Peyer's patch (tissue), 4 donors: Measurements from ENCODE around the gene TMEM14C. TPM values are rescaled to one million over a fixed set of nuclear protein-coding genes. Genes with fewer than 3 reads are reported as not detected.
A peak's percentile ranks its signal among the peaks of the same experiment; 100 is the strongest.

Experiments used
- DNase-seq, 3 donors: peaks; one replicate each; pipeline ENCODE4 v3.0.0-alpha.2; 2017 to 2019
- H3K27ac ChIP-seq, 4 donors: fragments of 200-600 bp; sonication (generic); one replicate each; pipeline ENCODE4 v1.5.1; 2016 to 2019
- H3K27me3 ChIP-seq, 2 donors: fragments of 200-600 bp; sonication (generic); one replicate each; pipeline ENCODE4 v1.5.1; 2019
- H3K36me3 ChIP-seq, 3 donors: fragments of 200-600 bp; sonication (generic); one replicate each; pipeline ENCODE4 v1.5.1; 2016 to 2019
- H3K4me1 ChIP-seq, 4 donors: fragments of 200-600 bp; sonication (generic); one replicate each; pipeline ENCODE4 v1.5.1; 2016 to 2019
- H3K4me3 ChIP-seq, 4 donors: fragments of 200-600 bp; sonication (generic); 1 replicate in 3 of 4; 2 replicates in 1 of 4; pipeline ENCODE4 v1.5.1; 2016 to 2019; ENCODE audit warnings: mild to moderate bottlenecking in 1 of 4
- H3K9me3 ChIP-seq, 4 donors: fragments of 200-600 bp; sonication (generic); one replicate each; pipeline ENCODE4 v1.5.1; 2016 to 2019; ENCODE audit warnings: mild to moderate bottlenecking in 1 of 4
- POLR2A ChIP-seq, 2 donors: fragments of 450-650 bp; IDR thresholded peaks; one replicate each; pipeline ENCODE4 v1.5.1; 2017; ENCODE audit warnings: antibody characterized with exemption in 2 of 2, mild to moderate bottlenecking in 2 of 2, moderate library complexity in 2 of 2
- total RNA-seq, 4 donors: library from RNA; depleted of rRNA; stranded (reverse); fragments of >200 nt; gene quantifications; one replicate each; pipeline ENCODE4 v1.1.0, GENCODE V29; 2016
- TF ChIP-seq, protein P1 (sequence below), 6 experiments: fragments of 450-650 bp in 4 of 6; fragments of 200-600 bp in 2 of 6; sonication (generic) in 1 of 6; IDR thresholded peaks; one replicate each; pipeline ENCODE4 v1.5.1; 2017 to 2019; ENCODE audit warnings: antibody characterized with exemption in 6 of 6, mild to moderate bottlenecking in 3 of 6, moderate library complexity in 1 of 6

TMEM14C gene
- total RNA-seq, 4 donors from 2014 or later, result 30.5 to 62.5 (median 60.4) TPM

DNA sequence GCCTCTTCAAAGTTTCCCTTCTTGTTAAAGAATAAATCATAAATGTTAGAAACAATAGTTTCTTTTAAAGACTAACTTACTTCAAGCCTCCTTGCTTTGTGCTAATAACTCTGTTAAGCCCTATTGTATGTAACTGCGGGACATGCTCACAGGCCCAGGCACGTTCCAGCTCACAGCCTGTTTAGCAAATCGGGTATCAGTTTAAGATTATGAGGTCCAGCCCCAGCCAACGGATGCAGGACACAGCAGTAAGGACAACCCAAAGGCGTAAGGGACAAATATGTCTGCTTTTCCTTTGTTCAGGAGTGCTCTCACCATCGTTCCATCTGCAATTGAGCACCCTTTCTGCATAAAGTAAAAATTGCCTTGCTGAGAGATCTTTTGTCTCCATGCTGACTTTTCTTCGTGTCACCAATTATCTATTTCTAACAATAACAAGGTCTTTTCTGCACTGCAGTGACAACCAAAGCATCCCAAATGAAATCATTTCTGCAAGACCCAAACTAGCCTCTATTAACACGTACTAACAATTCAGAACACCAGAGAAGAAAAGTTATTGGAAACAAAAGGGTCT lies 29.8 kb upstream of the TMEM14C start:
- no peak for TF ChIP-seq POLR2A (IDR thresholded peaks at IDR 0.05)
- TF ChIP-seq, protein P1, sequence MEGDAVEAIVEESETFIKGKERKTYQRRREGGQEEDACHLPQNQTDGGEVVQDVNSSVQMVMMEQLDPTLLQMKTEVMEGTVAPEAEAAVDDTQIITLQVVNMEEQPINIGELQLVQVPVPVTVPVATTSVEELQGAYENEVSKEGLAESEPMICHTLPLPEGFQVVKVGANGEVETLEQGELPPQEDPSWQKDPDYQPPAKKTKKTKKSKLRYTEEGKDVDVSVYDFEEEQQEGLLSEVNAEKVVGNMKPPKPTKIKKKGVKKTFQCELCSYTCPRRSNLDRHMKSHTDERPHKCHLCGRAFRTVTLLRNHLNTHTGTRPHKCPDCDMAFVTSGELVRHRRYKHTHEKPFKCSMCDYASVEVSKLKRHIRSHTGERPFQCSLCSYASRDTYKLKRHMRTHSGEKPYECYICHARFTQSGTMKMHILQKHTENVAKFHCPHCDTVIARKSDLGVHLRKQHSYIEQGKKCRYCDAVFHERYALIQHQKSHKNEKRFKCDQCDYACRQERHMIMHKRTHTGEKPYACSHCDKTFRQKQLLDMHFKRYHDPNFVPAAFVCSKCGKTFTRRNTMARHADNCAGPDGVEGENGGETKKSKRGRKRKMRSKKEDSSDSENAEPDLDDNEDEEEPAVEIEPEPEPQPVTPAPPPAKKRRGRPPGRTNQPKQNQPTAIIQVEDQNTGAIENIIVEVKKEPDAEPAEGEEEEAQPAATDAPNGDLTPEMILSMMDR (IDR thresholded peaks at IDR 0.05), result no peak
- Histone ChIP-seq H3K27ac (no peak overlapping the region), H3K9me3 (no peaks in the 10 kb centered on the region), H3K4me3 (peak overlapping the region in 1 of 4 donors; percentile 84), H3K4me1 (peaks cover 3 to 15% (median 8%) of the 10 kb centered on the region in 4 donors), H3K27me3 (no peaks in the 10 kb centered on the region), H3K36me3 (peaks cover 0 to under 1% (median 0%) of the 10 kb centered on the region in 3 donors)
- no peak for DNase-seq

DNA sequence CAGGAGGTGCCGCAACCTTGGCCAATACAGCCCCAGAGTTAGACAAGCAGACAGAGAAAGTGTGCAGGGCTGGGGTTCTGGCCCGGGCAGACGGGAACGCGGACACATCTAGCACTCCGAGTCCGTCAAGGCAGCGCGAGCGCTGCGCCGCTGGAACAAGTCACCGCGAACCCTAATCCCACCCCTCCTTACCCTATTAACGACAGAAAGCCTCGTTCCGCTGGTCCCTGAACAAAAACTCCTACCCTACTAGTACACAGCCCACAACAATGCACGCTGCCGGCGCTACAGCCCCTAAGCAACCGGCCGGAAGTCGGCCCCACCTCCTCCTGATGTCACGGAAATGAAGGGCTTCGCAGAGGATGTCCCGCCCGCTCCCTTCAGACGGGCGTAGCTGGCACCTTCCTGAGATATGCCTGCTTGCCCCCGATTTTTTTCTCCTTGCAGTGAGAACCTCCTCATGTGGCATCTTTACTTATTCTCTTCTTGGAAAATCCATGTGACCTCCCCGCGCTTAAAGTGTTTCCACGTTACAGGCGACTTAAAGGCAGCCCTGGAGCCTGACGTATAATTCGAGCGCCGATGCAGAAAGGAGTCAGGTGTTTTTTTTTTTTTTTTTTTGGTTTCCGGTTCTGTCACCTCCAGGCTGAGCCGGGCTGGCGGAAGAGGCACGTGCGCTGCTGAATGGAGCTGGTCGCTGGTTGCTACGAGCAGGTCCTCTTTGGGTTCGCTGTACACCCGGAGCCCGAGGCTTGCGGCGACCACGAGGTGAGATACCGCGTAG lies 28.4 kb upstream of the TMEM14C start, which contains the start of the genes C6orf52 and PAK1IP1:
TSS of gene C6orf52 (minus strand) at position 315 of the 784 bp plus-strand sequence. CDS start 7,066 bp downstream, outside the sequence.
TSS of gene PAK1IP1 (plus strand) at position 671 of the 784 bp plus-strand sequence. CDS start at position 685, 14 bp downstream.
- peaks cover 3 to 15% (median 8%) of the 10 kb centered on the region in 4 donors for H3K4me1 ChIP-seq
- TF ChIP-seq, protein P1 (IDR thresholded peaks at IDR 0.05), result peak in 3 of 6 experiments; percentile 1 to 2 (median 2)
- TF ChIP-seq POLR2A (IDR thresholded peaks at IDR 0.05), result peak; percentile 79 to 84
- peak within 1 kb of the TSS; percentile 77 to 90 (median 86) for H3K4me3 ChIP-seq
- peaks cover 0 to 14% (median 0%) of the 10 kb centered on the region in 3 donors for H3K36me3 ChIP-seq
- peak; percentile 93 to 97 (median 94) for DNase-seq
- H3K27ac ChIP-seq, result peak within 1 kb of the TSS; percentile 87 to 98 (median 93)
- H3K9me3 ChIP-seq, result no peaks in the 10 kb centered on the region
- no peaks in the 10 kb centered on the region for H3K27me3 ChIP-seq

DNA sequence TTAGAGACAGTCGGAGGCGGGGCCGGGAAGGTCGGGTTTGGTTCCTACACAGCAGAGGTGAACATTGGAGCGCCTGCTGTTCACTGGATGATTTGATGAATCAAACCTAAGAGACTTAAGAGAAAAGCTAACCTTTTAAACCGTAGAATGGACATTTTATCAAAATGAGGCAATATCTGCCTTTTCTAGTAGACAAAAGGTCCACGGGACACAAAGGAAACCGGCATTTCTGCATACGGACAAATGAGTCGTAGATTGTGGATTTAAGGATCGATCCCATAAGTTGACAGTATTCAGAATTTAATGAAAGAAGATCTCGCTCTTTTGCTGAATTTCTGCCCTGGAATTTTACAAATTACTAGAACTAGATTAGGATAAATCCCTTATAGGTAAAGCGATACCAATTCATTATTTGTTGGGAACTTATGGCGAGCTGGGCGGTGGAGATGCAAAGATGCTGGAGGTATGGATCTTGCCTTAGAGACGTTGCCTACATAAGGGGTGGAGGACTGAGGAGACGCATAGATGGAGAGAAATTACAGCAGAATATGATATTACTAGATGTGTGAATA lies 27.7 kb upstream of the TMEM14C start:
- H3K4me1 ChIP-seq, result peaks cover 3 to 15% (median 8%) of the 10 kb centered on the region in 4 donors
- no peaks in the 10 kb centered on the region for H3K9me3 ChIP-seq
- peak overlapping the region; percentile 77 to 90 (median 86) for H3K4me3 ChIP-seq
- no peak for DNase-seq
- TF ChIP-seq, protein P1 (IDR thresholded peaks at IDR 0.05), result no peak
- no peak for TF ChIP-seq POLR2A (IDR thresholded peaks at IDR 0.05)
- H3K27ac ChIP-seq, result peak overlapping the region; percentile 87 to 98 (median 93)
- H3K36me3 ChIP-seq, result peaks cover 0 to 15% (median 0%) of the 10 kb centered on the region in 3 donors
- no peaks in the 10 kb centered on the region for H3K27me3 ChIP-seq

DNA sequence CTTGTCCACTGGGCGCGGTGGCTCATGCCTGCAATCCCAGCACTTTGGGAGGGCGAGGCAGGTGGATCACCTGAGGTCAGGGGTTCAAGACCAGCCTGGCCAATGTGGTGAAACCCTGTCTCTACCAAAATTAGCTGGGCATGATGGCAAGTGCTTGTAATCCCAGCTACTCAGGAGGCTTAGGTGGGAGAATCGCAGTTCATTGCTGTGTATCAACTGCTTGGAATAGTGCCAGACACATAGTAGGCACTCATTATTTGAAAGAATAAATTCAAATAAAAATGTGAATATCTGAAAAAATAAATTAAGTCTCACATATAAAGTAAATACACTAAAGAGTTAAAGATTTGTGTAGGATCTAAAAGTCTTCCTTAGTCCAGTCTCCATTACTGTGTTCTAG lies 26.2 kb upstream of the TMEM14C start:
- Histone ChIP-seq H3K4me1 (peaks cover 3 to 15% (median 8%) of the 10 kb centered on the region in 4 donors), H3K4me3 (no peak overlapping the region), H3K27me3 (no peaks in the 10 kb centered on the region), H3K27ac (no peak overlapping the region), H3K36me3 (peaks cover 0 to 19% (median 0%) of the 10 kb centered on the region in 3 donors), H3K9me3 (no peaks in the 10 kb centered on the region)
- no peak for TF ChIP-seq POLR2A (IDR thresholded peaks at IDR 0.05)
- TF ChIP-seq, protein P1 (IDR thresholded peaks at IDR 0.05), result no peak
- no peak for DNase-seq

DNA sequence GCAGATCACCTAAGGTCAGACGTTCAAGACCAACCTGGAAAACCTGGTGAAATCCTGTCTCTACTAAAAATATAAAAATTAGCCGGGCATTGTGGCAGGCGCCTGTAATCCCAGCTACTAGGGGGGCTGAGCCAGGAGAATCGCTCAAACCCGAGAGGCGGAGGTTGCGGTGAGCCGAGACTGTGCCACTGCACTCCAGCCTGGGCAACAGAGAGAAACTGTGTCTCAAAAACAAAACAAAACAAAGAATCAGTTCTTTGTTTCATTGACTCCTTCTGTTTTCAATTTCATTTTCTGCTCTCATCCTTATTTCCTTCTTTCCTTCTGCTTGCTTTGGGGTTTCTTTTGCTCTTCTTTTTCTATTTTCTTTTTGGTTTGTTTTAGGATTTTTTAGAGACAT lies 8.9 kb upstream of the TMEM14C start:
- no peaks in the 10 kb centered on the region for H3K9me3 ChIP-seq
- no peak overlapping the region for H3K4me3 ChIP-seq
- no peak for DNase-seq
- H3K27me3 ChIP-seq, result no peaks in the 10 kb centered on the region
- H3K27ac ChIP-seq, result no peak overlapping the region
- H3K4me1 ChIP-seq, result no peaks in the 10 kb centered on the region
- TF ChIP-seq, protein P1 (IDR thresholded peaks at IDR 0.05), result no peak
- no peak for TF ChIP-seq POLR2A (IDR thresholded peaks at IDR 0.05)
- peaks cover 0 to 14% (median 0%) of the 10 kb centered on the region in 3 donors for H3K36me3 ChIP-seq
